Inferior parietal cortex (tissue), 1 donor: ENCODE measurements around the gene SCFD2.
"Not testable (repeated sequence)": the region's sequence is repeated elsewhere in the genome, so short reads cannot be mapped to it uniquely, and the experiment has no call there.

Experiments
- DNase-seq: peaks from one replicate; pipeline ENCODE4 v3.0.0-alpha.2; 2016; ENCODE audit errors: extremely low spot score

The SCFD2 gene

DNA sequence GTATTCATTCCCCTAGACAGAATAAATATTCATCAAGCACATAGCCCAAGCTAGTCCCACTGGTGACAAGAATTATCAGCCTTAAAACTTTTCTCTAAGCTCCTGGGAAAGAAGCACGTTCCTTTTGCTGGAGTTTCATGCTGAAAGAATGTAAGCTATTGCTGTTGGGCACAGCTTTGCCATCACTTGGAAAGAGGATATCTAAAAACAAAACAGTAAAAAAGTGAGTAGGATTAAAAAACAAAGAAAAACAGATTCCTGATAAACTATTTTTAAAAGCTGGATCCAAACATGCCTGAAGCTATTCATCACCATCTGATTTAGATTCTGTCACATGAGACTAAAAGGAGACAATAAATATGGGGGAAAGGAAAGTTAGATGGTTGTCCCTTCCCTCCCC lies 176.8 kb downstream of the SCFD2 start:
- DNase-seq = no peak

DNA sequence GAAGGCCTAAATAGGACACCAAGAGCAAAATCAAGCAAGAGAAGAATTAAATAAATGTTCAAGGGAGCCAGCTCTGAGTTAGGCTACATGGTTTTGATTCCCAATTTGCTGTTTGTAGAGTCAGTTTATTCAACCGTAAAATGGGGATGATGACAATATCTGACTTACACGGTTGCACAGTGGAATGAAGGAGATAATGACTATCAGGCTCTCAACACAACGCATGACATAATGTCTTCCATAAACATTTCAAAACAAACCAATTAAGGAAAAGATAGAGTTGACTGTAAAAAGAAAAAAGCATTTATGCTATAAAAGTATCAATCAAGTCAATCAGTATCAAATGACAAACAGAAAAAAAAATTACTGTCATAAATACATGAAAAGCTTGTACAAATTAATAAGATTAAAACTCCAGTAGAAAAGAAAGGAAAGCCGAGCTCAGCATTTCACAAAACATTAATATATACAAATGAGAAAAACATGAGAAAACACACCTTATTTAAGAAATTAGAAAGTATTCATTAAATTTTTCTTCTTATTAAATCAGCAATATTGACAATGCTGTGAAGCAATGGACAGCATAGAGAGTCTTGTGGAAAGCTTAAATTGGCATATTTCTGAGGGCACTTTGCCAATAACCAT lies 179.0 kb downstream of the SCFD2 start:
- no peak for DNase-seq

DNA sequence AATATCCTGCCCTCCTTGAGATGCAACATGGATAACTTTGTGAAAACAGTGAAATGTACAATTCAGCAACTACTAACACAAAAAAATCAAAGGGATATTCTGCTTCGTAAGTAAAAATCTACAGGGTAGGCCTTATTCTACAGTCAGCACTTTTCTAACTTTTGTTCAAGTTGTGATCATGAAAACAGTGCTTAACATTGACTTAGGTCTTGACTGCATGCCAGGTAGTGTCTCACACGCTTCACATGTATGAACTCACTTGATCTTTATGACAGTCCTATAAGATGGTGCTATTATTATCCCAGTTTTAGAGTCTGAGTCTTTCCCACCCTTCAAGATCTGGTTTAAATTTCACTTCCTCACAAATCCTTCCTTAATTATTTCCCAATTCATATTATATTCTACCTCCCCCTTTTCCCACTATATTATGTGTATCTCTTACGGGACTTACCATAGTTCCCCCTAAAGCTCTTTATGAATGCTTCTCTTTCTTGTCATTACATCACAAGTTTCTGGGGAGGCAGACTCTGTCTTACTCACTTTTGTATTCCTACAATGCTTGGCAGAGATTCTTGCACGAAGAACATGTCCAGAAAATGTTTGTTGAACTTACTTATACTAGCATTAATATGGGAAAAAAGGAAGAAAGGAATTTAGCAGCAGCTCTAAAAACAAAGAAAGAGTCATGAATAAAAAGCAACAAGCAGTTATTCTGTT lies 179.8 kb downstream of the SCFD2 start:
- DNase-seq = no peak

DNA sequence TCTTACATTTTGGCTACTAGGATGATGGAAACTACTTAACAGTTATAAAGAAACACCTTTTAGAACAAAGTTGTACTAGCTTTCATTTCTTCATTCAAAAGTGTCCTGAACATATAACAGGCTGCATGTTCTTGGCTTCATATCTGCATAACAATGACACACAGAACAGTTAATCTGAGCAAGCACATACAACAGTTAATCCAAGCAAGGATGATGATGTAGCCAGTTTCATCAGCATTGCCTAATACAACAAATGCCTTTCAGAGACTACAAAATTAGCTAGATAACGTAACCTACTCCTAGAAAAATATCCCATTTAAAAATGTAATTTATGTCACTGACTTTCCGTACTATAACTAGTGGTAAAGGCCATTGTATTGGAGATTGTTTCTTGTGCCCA lies 182.1 kb downstream of the SCFD2 start:
- DNase-seq = no peak

DNA sequence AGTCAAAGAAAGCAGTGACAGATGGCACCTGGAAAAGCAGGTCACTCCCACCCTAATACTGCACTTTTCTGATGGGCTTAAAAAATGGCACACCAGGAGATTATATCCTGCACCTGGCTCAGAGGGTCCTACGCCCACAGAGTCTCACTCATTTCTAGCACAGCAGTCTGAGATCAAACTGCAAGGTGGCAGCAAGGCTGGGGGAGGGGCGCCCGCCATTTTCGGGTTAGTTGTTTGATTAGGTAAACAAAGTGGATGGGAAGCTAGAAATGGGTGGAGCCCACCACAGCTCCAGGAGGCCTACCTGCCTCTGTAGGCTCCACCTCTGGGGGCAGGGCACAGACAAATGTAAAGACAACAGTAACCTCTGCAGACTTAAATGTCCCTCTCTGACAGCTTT lies 188.1 kb downstream of the SCFD2 start:
- DNase-seq = not testable (repeated sequence)

DNA sequence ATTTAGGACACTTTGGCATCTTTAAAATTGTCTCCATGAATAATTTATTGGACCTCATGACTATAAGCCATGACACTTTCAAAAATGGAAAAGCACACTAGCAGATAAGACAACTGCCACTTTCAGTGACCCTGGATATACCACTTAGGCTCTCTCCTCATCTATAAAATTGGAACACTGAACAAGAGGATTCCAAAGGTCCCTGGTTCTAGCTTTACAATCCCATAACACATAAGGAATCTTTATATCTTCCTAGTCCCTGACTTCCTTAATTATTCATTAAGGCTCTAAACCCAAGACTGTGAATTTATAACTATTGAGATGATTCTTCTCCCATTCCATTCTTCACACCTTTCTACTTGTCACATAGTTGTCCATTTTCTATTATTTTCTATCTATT lies 190.2 kb downstream of the SCFD2 start:
- no peak for DNase-seq

DNA sequence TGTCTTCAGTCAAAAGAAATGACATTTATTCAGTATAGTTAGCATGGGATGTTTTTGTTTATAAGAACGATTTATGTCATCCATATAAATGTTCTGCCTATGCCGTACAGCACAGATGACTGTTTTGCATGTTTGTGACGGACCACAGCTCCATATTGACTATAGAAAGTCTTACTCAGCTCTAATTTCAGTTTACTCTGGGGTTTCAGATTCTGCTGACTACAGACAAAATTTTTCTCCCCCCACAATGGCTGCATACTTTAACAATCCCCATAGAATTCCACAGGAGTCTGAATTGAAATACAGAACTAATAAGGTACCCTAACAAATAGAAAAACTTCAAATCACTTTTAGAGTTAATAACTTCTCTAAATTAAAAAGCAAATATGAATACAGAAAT lies 191.0 kb downstream of the SCFD2 start:
- no peak for DNase-seq

DNA sequence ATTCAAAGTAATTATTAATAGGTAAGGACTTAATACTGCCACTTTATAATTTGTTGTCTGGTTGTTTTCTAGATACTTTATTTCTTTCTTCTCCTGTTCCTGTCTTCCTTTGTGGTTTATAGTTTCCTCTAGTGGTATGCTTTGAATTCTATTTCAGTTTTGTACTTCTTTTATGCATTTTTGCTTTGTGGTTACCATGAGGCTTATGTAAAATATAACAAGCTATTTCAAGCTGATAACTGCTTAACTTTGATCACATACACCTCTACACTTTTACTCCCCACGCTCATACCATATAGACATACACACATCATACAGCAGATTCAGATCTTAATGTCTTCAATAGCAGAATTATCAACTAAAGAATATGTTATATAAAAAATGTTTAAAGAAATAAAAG lies 192.3 kb downstream of the SCFD2 start:
- DNase-seq = no peak

DNA sequence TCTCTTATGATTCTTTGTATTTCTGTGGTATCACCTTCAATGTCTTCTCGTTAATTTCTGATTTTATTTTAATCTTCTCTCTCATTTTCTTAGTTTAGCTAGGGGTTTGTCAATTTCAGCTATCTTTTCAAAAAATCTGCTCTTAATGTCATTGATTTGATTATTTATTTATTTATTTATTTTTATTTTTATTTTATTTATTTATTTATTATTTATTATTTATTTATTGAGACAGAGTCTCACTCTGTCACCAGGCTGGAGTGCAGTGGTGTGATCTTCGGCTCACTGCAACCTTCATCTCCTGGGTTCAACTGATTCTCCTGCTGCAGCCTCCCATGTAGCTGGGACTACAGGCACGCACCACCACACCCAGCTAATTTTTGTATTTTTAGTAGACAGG lies 194.1 kb downstream of the SCFD2 start:
- DNase-seq = no peak

DNA sequence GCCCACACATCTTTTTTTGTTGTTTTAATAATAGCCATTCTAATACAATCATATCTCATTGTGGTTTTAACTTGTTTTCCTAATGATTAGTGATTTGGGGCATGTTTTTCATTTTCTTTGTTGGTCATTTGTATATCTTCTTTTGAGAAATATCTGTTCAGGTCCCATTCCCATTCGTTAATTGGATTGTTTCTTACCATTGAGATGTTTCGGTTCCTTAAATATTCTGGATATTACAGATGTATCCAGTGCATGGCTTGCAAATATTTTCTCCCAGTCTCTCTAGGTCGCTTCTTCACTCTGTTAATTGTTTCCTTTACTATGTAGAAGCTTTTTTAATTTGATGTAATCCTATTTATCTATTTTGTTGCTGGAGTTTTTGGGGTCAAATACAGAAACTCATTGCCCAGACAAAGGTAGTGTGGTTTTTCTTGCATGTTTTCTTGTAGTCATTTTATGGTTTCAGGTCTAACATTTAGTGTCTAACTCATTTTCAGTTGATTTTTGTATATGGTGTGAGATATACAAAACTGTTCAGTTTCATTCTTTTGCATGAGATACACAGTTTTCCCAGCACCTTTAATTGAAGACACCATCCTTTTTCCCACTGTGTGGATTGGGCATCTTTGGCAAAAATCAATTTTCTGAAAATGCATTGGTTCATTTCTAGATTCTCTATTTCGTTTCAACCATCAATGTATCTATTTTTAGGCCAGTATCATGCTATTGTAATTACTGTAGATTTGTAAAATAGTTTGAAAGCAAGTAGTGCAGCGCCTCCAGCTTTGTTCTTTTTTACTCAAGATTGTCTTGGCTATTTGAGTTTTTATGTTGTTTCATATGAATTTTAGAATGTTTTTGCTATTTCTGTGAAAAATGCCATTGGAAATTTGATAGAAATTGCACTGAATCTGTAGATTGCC lies 195.9 kb downstream of the SCFD2 start:
- no peak for DNase-seq

DNA sequence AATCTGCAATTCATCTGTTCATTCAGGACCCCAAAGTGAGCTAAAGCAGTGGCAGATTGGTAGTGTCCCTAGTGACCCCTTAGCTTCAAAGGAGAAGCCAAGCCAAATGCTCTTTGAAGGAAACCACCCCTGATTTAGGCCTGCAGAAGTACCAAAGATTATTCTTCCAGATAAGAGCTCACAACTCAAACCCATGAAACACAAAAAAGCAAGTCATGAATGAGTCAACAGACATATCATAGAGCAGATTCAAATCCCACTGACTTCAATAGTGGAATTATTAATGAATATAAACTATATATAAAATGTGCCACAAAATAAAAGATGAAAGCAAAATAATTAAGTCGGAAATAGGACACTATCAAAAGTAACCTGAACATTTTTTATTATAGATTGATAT lies 197.6 kb downstream of the SCFD2 start:
- no peak for DNase-seq

DNA sequence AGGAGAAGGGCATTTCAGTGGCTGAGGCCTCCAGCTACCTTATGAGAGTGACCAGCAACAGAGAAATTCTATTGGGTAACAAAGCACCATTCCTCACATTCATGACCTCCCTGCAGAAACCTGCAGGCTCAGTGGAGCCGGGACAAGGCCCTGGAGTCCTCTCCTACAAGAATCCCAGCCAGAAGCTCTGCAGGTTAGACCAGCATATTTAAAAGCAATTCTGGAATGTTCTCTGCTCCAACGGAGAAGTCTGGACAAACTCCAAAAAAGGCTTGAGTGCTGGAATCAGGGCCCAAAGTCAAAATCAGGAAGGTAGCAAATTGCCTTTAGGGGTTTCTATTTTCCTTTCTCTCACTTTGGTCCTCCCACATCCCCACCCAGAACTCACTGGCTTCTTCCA lies 202.9 kb downstream of the SCFD2 start:
- no peak for DNase-seq

DNA sequence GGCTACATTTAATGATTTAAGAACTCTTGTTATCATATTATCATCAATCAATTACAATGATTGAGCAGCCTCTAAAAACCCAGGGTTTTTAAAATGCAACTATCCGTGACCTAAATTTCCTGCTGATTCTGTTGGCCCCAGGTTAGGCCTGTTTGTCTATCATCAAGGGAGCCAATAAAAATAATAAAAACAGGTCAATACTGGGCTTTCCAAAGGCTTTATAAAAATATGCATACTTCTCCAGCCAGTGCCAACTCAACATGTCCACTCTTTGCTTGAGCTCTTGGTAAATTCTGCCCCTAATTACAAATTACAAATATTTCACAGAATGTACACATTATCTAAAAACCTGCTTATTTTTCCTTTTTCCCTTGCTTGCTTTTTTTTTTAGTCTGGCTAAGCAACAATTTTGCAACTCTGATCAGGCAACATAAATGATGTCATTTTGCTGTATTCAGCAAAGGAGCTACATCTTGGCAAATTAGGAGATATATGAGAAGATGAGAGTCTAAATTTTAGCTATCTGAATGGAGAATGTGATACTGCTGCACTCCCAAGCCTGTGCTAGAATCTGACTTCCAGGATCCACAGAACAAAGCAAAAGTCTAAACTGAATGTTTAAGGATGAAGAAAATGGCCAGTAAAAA lies 204.0 kb downstream of the SCFD2 start:
- no peak for DNase-seq

DNA sequence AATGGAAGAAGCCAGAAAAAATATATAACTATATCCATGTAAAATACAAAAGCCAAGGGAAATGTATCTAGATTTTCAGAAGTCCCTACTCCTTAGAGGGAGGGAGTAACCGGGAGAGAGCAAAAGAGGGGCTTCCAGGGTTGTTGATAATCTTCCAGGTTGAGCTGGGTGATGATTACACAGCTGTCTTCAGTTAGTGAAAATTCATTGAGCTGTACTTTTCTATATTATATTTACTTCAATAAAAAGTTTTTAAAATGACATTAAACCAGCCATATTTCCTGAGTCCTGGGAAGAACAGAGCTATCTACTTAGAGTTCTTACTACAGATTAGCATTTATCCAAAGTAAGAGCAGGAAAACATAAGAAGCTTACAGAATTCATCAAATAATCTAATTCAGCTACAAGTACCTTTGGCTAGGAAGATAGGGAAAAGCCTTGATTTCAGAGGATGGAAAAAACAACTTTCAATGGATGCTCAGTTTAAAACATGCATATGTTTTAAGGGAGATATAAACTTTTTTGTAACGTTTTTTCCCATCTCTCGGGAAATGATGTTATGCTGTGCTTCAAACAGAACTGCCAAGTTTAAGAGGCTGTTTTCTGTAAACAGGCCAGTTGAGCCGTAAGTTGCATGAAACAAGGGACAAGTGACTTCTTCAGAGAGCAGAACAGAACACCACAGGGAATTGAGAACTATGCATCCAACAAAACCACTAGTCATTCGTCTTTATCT lies 204.6 kb downstream of the SCFD2 start:
- DNase-seq = no peak

DNA sequence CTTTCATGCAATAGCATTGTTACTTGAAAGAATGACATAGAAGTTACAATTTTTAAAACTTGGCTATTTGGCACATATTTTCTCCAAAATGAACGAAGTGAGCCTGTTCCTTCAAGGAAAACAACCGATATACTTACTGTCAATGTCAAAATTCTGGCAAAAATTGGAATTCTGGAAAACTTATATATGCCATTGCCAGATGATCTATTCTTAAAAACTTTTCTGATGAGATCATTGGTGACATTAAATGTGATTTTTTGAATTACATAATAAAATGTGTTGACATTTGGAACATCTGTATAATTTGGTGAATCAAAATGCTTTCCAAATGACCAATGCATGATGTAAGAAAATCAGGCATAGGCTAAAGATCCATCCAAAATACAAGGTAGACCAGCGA lies 209.0 kb downstream of the SCFD2 start:
- no peak for DNase-seq

DNA sequence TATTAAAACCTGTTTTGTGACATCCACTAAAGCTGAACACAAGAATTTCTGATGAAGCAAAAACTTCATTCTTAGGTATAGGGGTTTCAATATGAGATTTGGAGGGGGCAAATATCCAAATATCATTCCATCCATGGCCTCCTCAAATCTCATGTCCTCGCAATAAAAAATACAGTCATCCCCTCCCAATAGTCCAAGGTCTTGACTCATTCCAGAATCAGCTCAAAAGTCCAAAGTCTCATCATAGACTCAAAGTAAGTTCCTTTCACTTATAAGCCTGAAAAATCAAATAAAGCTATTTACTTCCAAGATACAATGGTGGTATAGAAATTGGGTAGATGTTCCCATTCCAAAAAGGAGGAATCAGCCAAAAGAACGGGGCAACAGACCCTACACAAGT lies 213.4 kb downstream of the SCFD2 start:
- no peak for DNase-seq

DNA sequence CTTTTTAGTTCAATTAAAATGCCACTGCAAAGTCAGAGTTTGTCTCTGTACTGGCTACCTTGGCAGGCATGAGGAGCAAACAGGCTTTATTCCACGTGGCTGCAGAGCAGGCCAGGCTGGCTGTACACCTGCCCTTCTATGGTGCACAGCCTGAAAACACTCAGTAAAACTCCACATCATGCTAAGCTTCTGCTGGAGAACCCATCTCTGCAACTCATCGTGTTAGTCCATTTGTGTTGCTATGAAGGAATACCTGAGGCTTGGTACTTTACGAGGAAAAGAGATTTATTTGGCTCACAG lies 214.4 kb downstream of the SCFD2 start:
- no peak for DNase-seq

DNA sequence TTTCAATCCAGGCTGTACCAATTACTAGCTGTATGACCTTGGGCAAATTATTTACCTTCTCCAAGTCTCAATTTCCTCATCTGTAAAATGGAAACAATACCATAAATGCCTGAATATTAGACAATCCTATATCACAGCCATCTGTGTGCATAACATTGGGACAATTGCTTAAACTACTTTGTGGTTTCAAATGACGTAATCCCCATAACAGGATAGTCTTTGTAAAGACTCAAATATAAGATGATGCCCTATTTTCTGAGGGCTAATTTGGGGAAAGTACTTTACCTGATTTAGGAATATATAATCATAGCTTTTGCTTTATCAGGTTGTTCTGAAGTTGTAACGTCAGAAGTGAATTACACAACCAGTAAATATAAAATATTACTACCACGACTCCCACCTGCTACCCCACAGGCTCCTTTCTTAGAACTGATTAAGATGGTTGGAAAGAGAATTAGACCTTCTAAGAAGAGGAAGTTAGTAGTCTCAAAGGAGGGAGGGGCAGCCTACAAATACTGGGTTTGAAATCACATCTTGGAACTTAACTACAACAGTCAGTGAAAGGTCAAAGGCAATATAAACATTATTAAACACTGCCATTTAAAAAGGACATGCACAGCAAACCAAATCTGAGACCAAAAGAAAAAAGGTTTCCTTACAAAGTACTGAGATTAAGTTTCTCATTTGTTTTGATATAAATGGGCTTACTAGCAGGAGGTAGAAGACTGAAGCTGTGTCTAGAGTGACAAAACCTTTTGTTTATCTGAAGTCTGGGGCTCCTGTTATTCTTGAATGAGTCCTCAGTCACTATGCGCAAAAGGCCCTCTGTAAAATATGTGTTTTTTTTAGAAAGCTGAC lies 215.0 kb downstream of the SCFD2 start:
- no peak for DNase-seq

DNA sequence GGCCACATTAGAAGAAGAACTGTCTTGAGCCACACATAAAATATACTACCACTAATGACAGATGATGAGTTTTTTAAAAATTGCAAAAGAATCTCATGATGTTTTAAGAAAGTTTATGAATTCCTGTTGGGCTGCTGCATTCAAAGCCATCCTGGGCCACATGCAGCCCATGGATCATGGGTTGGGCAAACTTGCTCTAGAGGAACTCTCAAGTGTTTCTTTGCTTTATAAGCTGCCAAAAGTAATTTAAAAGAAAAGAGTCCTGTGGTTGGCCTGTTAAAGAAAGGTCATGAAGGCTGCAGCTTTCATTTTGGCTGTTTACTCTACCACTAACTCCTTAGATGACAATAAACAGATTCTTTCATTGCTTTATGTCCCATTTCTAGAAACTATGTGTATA lies 218.2 kb downstream of the SCFD2 start:
- DNase-seq = no peak

DNA sequence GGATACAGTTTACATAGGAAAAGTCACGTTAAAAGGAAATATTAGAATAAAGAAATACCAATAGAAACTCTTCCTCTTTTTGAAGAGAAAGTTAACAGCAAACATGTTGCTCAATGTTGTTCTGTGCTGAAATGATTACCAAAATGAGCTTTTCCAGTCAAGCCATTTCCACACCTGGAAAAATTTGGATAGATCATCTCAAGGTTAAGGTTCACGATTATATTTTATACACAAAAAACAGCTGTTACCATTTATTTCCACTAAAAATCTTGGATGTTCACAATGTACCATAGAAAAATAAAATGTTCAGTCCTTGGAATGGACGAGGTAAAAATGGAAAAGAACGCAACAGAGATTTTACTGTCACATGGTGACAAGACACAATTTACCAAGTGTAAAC lies 218.7 kb downstream of the SCFD2 start:
- DNase-seq = no peak

DNA sequence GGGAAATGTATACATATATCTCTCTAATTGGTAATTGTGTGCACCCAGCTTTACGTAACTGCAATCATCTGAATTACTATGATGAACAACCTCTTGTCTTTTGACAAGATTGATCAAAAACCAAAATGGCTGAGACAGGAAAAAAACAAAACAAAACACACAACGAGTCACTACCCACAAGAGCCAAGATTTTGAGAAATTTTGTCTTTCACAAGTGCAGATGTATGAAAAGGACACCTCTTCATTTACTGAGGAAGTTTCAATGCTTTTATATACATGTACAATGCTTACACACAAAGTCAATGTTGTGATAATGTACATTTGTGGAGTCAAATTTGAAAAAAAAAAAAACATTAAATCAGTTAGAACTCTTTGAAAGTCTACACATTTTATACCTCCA lies 224.6 kb downstream of the SCFD2 start:
- no peak for DNase-seq
